Measurements from ENCODE around the gene CADPS.

Gene CADPS

GRCh38 chr3:62373215-62373614, 502.0 kb downstream of the CADPS start, which contains the start of gene FEZF2:
FEZF2 (minus strand) TSS chr3:62373550; CDS start chr3:62372868, 682 bp downstream.
- no peak for DNase-seq (ENCODE audit: low spot score)

GRCh38 chr3:62372621-62373041, 502.6 kb downstream of the CADPS start:
- no peak for DNase-seq (ENCODE audit: low spot score)

GRCh38 chr3:62371720-62372591, 503.3 kb downstream of the CADPS start:
- no peak for DNase-seq (ENCODE audit: low spot score)

- no peak for DNase-seq (ENCODE audit: low spot score)
These were observed 504.1 kb downstream of the CADPS start for GRCh38 chr3:62370858-62371719.

GRCh38 chr3:62370112-62370857, 504.9 kb downstream of the CADPS start:
- DNase-seq (ENCODE audit: low spot score), result no peak

GRCh38 chr3:62369476-62369743, 505.8 kb downstream of the CADPS start:
- DNase-seq (ENCODE audit: low spot score), result no peak

- no peak for DNase-seq (ENCODE audit: low spot score)
These were observed 506.3 kb downstream of the CADPS start for GRCh38 chr3:62368705-62369475.

- no peak for DNase-seq (ENCODE audit: low spot score)
These were observed 506.9 kb downstream of the CADPS start for GRCh38 chr3:62368290-62368704.

- DNase-seq (ENCODE audit: low spot score), result no peak
These were observed 507.4 kb downstream of the CADPS start for GRCh38 chr3:62367763-62368195.

- no peak for DNase-seq (ENCODE audit: low spot score)
These were observed 509.1 kb downstream of the CADPS start for GRCh38 chr3:62366126-62366484.

GRCh38 chr3:62365391-62366125, 509.7 kb downstream of the CADPS start:
- peak; percentile 21 for DNase-seq (ENCODE audit: low spot score)

- no peak for DNase-seq (ENCODE audit: low spot score)
These were observed 511.0 kb downstream of the CADPS start for GRCh38 chr3:62364191-62364590.

- DNase-seq (ENCODE audit: low spot score), result no peak
These were observed 511.9 kb downstream of the CADPS start for GRCh38 chr3:62363275-62363674.

GRCh38 chr3:62361824-62362223, 513.4 kb downstream of the CADPS start:
- DNase-seq (ENCODE audit: low spot score), result no peak

GRCh38 chr3:62361261-62361660, 514.0 kb downstream of the CADPS start:
- DNase-seq (ENCODE audit: low spot score), result no peak

- DNase-seq (ENCODE audit: low spot score), result no peak
These were observed 515.7 kb downstream of the CADPS start for GRCh38 chr3:62359531-62359930.

- no peak for DNase-seq (ENCODE audit: low spot score)
These were observed 518.9 kb downstream of the CADPS start for GRCh38 chr3:62356356-62356755.

GRCh38 chr3:62355703-62356102, 519.5 kb downstream of the CADPS start:
- no peak for DNase-seq (ENCODE audit: low spot score)

Measured in putamen (tissue), 1 donor.